GM21619 (cell line): ENCODE measurements around the gene WRAP53.
A peak's percentile ranks its signal among the peaks of the same experiment; 100 is the strongest.

Experiments
- ATAC-seq: cut with Tn5 transposase; IDR thresholded peaks from one replicate; pipeline ENCODE4 v1.9.1; 2021; ENCODE audit not compliant: unreplicated experiment

The WRAP53 gene

GRCh38 chr17:7677388-7678067 is 10.7 kb upstream of the WRAP53 start:
- no peak for ATAC-seq

DNA sequence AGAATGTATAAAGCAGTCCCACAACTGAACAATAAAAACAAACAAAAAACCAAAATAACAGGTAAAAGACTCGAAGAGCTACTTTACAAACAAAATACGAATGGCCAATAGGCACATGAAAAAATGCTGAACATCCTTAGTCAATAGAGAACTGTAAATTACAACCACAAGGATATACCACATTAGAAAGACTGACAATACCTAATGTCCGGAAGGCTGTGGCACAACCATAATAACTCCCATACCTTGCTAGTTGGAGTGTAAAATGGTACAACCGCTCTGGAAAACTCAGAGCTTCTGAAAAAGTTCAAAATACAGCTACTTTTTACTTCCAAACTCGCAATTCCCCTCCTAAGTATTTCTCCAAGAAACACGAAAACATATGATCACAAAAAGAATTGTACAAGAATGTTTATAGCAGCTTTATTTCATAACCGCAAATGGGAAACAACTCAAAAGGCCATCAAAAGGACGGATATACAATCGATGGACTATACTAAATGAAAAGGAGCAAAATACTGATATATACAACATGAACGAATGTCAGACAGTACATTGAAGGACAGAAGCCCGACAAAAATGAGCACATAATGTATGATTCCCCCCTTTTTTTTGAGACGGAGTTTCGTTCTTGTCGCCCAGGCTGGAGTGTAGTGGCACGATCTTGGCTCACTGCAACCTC is 3.3 kb upstream of the WRAP53 start:
- ATAC-seq = no peak

- ATAC-seq = peak; percentile 50
Observed at GRCh38 chr17:7685533-7686221, 2.6 kb upstream of the WRAP53 start.

GRCh38 chr17:7686222-7687071 is 1.8 kb upstream of the WRAP53 start:
- peak; percentile 40 for ATAC-seq

DNA sequence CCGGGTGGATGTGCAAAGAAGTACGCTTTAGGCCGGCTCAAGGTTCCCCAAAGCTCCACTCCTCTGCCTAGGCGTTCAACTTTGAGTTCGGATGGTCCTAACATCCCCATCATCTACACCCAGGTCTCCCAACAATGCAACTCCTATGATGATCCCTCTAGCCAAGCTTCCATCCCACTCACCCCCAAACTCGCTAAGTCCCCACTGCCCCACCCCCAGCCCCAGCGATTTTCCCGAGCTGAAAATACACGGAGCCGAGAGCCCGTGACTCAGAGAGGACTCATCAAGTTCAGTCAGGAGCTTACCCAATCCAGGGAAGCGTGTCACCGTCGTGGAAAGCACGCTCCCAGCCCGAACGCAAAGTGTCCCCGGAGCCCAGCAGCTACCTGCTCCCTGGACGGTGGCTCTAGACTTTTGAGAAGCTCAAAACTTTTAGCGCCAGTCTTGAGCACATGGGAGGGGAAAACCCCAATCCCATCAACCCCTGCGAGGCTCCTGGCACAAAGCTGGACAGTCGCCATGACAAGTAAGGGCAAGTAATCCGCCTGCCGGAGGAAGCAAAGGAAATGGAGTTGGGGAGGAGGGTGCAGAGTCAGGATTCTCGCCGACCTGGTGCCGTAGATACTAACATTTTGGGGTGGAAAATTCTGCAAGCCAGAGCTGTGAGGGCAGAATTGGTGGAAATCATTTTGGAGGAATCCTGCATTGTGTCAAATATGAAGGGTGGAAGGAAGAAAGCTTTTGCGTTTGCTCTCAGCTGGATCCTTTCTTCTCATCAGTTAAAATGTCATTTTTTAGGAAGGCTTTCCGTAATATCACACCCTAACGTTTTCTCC is 987 bp upstream of the WRAP53 start, which contains the start of gene TP53:
Gene TP53, minus strand, starts transcription at position 419 of the 836 bp plus-strand sequence. CDS start 10,896 bp downstream, outside the sequence.
- ATAC-seq = no peak

DNA sequence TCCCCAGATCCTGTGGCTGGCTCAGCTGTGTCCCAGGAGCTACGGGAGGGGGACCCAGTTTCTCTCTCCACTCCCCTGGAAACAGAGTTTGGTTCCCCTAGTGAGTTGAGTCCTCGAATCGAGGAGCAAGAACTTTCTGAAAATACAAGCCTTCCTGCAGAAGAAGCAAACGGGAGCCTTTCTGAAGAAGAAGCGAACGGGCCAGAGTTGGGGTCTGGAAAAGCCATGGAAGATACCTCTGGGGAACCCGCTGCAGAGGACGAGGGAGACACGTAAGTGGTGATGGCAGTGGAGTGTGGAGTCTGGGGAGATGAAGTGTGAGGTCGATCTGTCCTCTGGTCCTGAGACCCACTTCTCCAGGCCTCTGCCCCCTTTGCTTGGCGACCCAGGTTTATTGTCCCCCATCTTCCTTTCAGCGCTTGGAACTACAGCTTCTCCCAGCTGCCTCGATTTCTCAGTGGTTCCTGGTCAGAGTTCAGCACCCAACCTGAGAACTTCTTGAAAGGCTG is 585 bp downstream of the WRAP53 start:
- no peak for ATAC-seq

DNA sequence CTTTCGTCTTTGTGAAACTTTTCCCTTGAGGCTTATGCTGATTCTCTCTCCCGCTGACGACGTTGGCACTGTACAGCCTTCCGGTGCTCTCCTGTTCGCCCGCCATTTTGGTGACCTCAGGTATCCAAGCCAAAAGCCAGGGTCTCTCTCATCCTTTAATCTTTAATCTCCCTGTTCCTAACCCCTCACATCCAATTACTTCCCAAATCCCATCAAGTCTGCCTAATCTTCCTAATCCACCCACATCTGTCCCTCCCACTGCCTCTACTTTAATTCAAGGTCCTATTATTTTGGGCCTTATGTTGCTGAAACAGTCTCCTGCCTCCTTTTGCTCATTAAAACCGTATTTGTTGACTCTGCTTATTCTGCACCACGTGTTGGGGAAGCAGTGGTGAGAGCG is 7.3 kb downstream of the WRAP53 start:
- ATAC-seq = no peak

- ATAC-seq = no peak
Observed at GRCh38 chr17:7697828-7698588, 9.7 kb downstream of the WRAP53 start.

- ATAC-seq = no peak
Observed at GRCh38 chr17:7700510-7700909, 12.2 kb downstream of the WRAP53 start.

- no peak for ATAC-seq
Observed at GRCh38 chr17:7701681-7702080, 13.4 kb downstream of the WRAP53 start.

DNA sequence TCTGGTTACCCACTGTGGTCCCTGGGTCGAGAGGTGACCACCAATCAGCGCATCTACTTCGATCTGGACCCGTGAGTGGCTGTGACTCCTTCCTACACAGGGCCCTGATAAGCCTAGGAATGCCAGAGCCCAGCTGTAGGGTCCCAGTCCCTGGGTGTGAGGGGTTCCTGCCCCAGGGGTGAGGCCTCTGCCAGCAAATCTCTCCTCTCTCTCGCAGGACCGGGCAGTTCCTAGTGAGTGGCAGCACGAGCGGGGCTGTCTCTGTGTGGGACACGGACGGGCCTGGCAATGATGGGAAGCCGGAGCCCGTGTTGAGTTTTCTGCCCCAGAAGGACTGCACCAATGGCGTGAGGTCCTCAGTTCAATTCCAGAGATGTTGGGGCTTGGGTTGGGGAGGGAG is 14.5 kb downstream of the WRAP53 start:
- ATAC-seq = no peak

DNA sequence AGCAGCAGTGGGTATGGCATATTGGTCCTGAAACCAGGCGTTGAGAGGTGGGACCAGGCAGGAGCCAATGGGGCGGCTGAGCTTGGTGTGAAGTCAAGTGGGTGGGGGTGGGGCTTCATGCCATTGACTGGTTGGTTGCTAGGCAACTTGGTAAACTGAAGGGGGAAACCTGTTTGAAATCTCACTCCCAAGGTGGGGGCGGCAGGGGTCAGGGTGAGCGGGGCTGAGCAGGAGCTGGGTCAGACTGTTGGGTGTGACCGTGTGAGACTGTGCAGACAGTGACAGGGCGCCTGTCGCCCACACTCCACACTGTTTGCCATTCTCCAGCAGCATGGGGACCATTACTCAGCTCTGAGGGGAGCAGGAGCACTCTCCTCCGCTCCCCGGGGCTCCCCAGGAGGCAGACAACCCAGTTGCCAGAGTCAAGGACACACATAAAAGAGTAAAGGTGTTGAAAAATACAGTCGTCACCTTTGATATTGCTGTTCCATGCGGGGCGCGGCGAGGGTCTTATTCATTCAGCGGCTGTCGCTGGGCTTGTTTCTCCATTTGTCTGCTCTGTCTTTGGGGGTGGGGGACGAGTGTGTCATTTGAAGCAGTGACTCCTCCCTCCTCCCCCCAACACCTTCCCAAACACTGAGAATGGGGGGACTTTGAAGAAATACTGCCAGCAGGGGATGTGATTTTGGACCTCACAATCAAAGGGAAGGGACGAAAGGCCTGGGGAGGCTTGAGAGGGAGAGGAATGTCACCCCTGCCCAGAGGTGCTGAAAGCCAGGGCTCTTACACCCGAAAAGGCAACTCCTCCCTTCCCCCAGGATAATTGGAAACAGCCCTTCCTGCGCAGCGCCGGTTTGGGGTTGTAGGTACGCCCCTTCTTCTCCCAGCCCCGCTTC is 15.6 kb downstream of the WRAP53 start:
- no peak for ATAC-seq

- no peak for ATAC-seq
Observed at GRCh38 chr17:7704601-7705268, 16.5 kb downstream of the WRAP53 start, which contains the start of gene EFNB3. Gene EFNB3, plus strand, starts transcription at chr17:7705202. Its CDS starts 397 bp downstream, at chr17:7705599.

GRCh38 chr17:7705269-7706255 is 17.3 kb downstream of the WRAP53 start:
- ATAC-seq = no peak

- no peak for ATAC-seq
Observed at GRCh38 chr17:7706631-7707354, 18.5 kb downstream of the WRAP53 start.

GRCh38 chr17:7707446-7707845 is 19.2 kb downstream of the WRAP53 start:
- no peak for ATAC-seq
